HepG2 (cell line): Measurements from ENCODE around the gene PLXNA4. TPM values are rescaled to one million over a fixed set of nuclear protein-coding genes. Genes with fewer than 3 reads are reported as not detected.

Experiments
- ATAC-seq: fragments of 200-7000 bp; cut with Tn5 transposase; 3 replicates; pipeline ENCODE4 v1.9.1; 2020; ENCODE audit warnings: mild to moderate bottlenecking, moderate library complexity
- BruUV-seq: library from RNA; stranded (reverse); fragments of 400-500 nt; replicated peaks from 2 replicates; lab custom pipeline; 2021; lab: Mats Ljungman, UMichigan
- CTCF ChIA-PET: fragments of 300-600 bp; formaldehyde crosslinking; extraction: SDS; loops from one replicate; lab custom pipeline; 2021; ENCODE audit warnings: low total read pairs, inconsistent platforms, low intra/inter-chr PET ratio; lab: Yijun Ruan, JAX
- POLR2A ChIA-PET: fragments of 350-600 bp; sonication (Branson Sonifier 250); formaldehyde crosslinking; loops from one replicate; lab custom pipeline; 2020; ENCODE audit warnings: antibody characterized with exemption, inconsistent platforms; lab: Yijun Ruan, JAX
- DNase-seq: peaks from one replicate; pipeline ENCODE4 v3.0.0-alpha.2; 2015; ENCODE audit warnings: low spot score
- FAIRE-seq: peaks from 3 replicates; lab custom pipeline; 2011; peaks lifted over from hg19 to GRCh38; lab: Jason Lieb, UNC
- H2AFZ ChIP-seq: one replicate; pipeline ENCODE4 v1.6.1; 2011; ENCODE audit warnings: low read length, inconsistent platforms
- H3K27ac ChIP-seq: fragments of 300-600 bp; 3 replicates; pipeline ENCODE4 v1.8.0; 2011; ENCODE audit warnings: mixed run types, mild to moderate bottlenecking, mixed read lengths, low read length, inconsistent platforms; ENCODE audit not compliant: insufficient read depth; ENCODE audit errors: extremely low read length
- H3K27me3 ChIP-seq, 2 experiments: fragments of 200-600 bp in 1 of 2; 2 replicates in 1 of 2; 3 replicates in 1 of 2; pipeline versions ENCODE4 v1.6.0 to v1.8.0; 2011; ENCODE audit warnings: low read length in 2 of 2, mild to moderate bottlenecking in 2 of 2, moderate library complexity in 2 of 2, inconsistent platforms in 1 of 2; ENCODE audit not compliant: insufficient read depth in 2 of 2, control insufficient read depth in 1 of 2
- H3K36me3 ChIP-seq, 2 experiments: fragments of 200-600 bp in 1 of 2; replicated peaks in 1 of 2; 2 replicates in 1 of 2; 3 replicates in 1 of 2; pipeline versions ENCODE4 v1.5.1 to v1.8.0; 2011; ENCODE audit warnings: low read length in 2 of 2, inconsistent platforms in 1 of 2; ENCODE audit not compliant: insufficient read depth in 2 of 2, control insufficient read depth in 1 of 2
- H3K4me1 ChIP-seq: 2 replicates; pipeline ENCODE4 v1.5.1; 2012; ENCODE audit warnings: low read length, inconsistent platforms; ENCODE audit not compliant: insufficient read depth
- H3K4me2 ChIP-seq: 2 replicates; pipeline ENCODE4 v1.6.0; 2011; ENCODE audit warnings: low read depth, low read length, inconsistent platforms
- H3K4me3 ChIP-seq, 3 experiments: fragments of 200-600 bp in 1 of 3; sonication (generic), shearing (Covaris generic) in 1 of 3; replicated peaks in 1 of 3; 2 replicates each; pipeline ENCODE4 v1.5.1; 2011 to 2016; ENCODE audit warnings: low read length in 3 of 3, inconsistent platforms in 2 of 3, low read depth in 2 of 3, mild to moderate bottlenecking in 2 of 3, control low read depth in 1 of 3, mixed read lengths in 1 of 3; ENCODE audit not compliant: insufficient read depth in 1 of 3
- H3K79me2 ChIP-seq: one replicate; pipeline ENCODE4 v1.6.1; 2011; ENCODE audit warnings: low read length, inconsistent platforms; ENCODE audit not compliant: insufficient read depth
- H3K9ac ChIP-seq: 2 replicates; pipeline ENCODE4 v1.6.0; 2011; ENCODE audit warnings: mild to moderate bottlenecking, low read depth, low read length, inconsistent platforms; ENCODE audit not compliant: insufficient read depth
- H3K9me3 ChIP-seq: 2 replicates; pipeline ENCODE4 v1.5.1; 2012; ENCODE audit warnings: mild to moderate bottlenecking, low read length
- H4K20me1 ChIP-seq: 2 replicates; pipeline ENCODE4 v1.6.0; 2011; ENCODE audit warnings: inconsistent platforms, mild to moderate bottlenecking, low read length, moderate library complexity; ENCODE audit not compliant: insufficient read depth
- ATF7 ChIP-seq, 2 experiments: fragments of 450-650 bp in 1 of 2; sonication (generic) in 1 of 2; formaldehyde crosslinking in 1 of 2; IDR thresholded peaks; 2 replicates each; pipeline versions ENCODE4 v1.4.0 to v1.6.1; 2016 to 2020; ENCODE audit warnings: antibody characterized with exemption in 1 of 2, mild to moderate bottlenecking in 1 of 2, missing genetic modification reagents in 1 of 2
- FOSL2 ChIP-seq: sonication (generic); formaldehyde crosslinking; IDR thresholded peaks from 2 replicates; pipeline ENCODE4 v1.4.0; 2020; ENCODE audit warnings: missing genetic modification reagents
- GLI4 ChIP-seq: sonication (generic); formaldehyde crosslinking; IDR thresholded peaks from 2 replicates; pipeline ENCODE4 v1.5.1; 2020; ENCODE audit warnings: missing genetic modification reagents, mild to moderate bottlenecking, moderate library complexity, borderline replicate concordance
- HHEX ChIP-seq: IDR thresholded peaks from 2 replicates; pipeline ENCODE4 v1.6.1; 2016; ENCODE audit warnings: control low read depth
- MAZ ChIP-seq, 2 experiments: sonication (generic) in 1 of 2; formaldehyde crosslinking in 1 of 2; IDR thresholded peaks; 2 replicates each; pipeline versions ENCODE4 v1.5.0 to v1.6.1; 2012 to 2020; ENCODE audit warnings: low read depth in 2 of 2, mild to moderate bottlenecking in 2 of 2, borderline replicate concordance in 1 of 2, improper control_type of control experiment in 1 of 2, low read length in 1 of 2, missing genetic modification reagents in 1 of 2, moderate library complexity in 1 of 2
- PHF5A ChIP-seq: IDR thresholded peaks from one replicate; pipeline ENCODE4 v1.6.1; 2018; ENCODE audit warnings: low read depth, missing genetic modification reagents; ENCODE audit not compliant: unreplicated experiment
- TOE1 ChIP-seq: sonication (generic); formaldehyde crosslinking; IDR thresholded peaks from 2 replicates; pipeline ENCODE4 v1.4.0; 2020; ENCODE audit warnings: mild to moderate bottlenecking, missing genetic modification reagents
- ZNF317 ChIP-seq: sonication (generic); formaldehyde crosslinking; IDR thresholded peaks from 2 replicates; pipeline ENCODE4 v1.5.0; 2020; ENCODE audit warnings: mild to moderate bottlenecking, missing genetic modification reagents
- ZNF337 ChIP-seq: sonication (generic); formaldehyde crosslinking; IDR thresholded peaks from 2 replicates; pipeline ENCODE4 v1.5.1; 2020; ENCODE audit warnings: missing genetic modification reagents, low read depth, mild to moderate bottlenecking, borderline replicate concordance
- WGBS: methylation state at CpG from one replicate; pipeline ENCODE4 v1.1.6; 2017; ENCODE audit warnings: low lambda C conversion rate; 5-methylcytosine and 5-hydroxymethylcytosine counted together
- in situ Hi-C: cut with HindIII; loops from 2 replicates; pipeline ENCODE4 v1.10.0; 2017; ENCODE audit warnings: low pct_unique_long_range_greater_than_20kb; ENCODE audit not compliant: extremely low pct_ligation_motif_present
- intact Hi-C: fragments of 100-400 bp; cut with micrococcal nuclease; formaldehyde crosslinking; loops from one replicate; pipeline ENCODE4 v1.10.0; 2022; ENCODE audit not compliant: unreplicated experiment
- polyA plus RNA-seq, 8 experiments: library from polyadenylated mRNA; depleted of rRNA in 3 of 8; stranded (reverse) in 7 of 8; unstranded in 1 of 8; fragments of >200 nt; fragmentation: Illumina TruSeq in 4 of 8; extraction: Trizol in 4 of 8; gene quantifications; 2 replicates each; pipeline versions ENCODE4 v1.2.1 to v1.2.3, GENCODE V29; 2011 to 2016; ENCODE audit warnings: low read depth in 4 of 8, missing spikeins in 1 of 8, mixed read lengths in 1 of 8; ENCODE audit not compliant: insufficient read depth in 1 of 8
- total RNA-seq, 5 experiments: library from RNA; depleted of rRNA; stranded (reverse); fragments of >200 nt; fragmentation: Illumina TruSeq; extraction: Trizol; gene quantifications; 2 replicates each; pipeline ENCODE4 v1.2.3, GENCODE V29; 2016; ENCODE audit warnings: low read depth in 1 of 5
- TF ChIP-seq, protein P1 (sequence below): sonication (generic); formaldehyde crosslinking; IDR thresholded peaks from 2 replicates; pipeline ENCODE4 v1.9.0; 2021; ENCODE audit warnings: missing genetic modification reagents, borderline replicate concordance
- TF ChIP-seq, protein P2 (sequence below): sonication (generic); formaldehyde crosslinking; IDR thresholded peaks from 2 replicates; pipeline ENCODE4 v1.5.0; 2020; ENCODE audit warnings: mild to moderate bottlenecking, missing genetic modification reagents
- TF ChIP-seq, protein P3 (sequence below): sonication (generic); formaldehyde crosslinking; IDR thresholded peaks from 2 replicates; pipeline ENCODE4 v1.8.0; 2022; ENCODE audit warnings: mild to moderate bottlenecking, missing genetic modification reagents

Gene PLXNA4
- total and polyA plus RNA-seq, 2 of the 13 experiments (the other 11 are each of a cell fraction or from before 2014, with no cell fraction given), result 0.01 to 0.04 TPM

DNA sequence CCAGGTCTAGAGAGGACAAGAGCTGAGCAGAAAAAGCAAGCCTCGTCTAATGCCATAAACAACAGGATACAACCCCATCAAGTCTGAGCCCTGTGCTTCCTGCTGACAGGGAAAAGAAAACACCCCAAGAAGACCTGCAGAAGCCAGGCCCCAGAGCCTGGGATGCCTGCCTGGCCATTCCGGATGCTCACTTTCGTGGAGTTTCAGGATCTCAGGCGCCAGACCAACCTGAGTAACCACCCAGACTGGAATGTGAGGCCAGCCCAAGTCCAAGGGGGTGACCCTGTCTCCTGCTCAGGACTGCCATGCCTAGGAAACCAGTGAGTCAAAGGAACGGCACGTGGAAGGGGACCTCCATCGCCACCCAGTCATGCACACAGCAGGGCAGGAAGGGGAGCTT lies 74.3 kb downstream of the PLXNA4 start:
- H3K27me3 ChIP-seq, result peaks cover 0 to 17% of the 10 kb centered on the region in 2 experiments; a peak in 3 of 5 replicates
- no peak for TF ChIP-seq ATF7 (IDR thresholded peaks at IDR 0.05)
- TF ChIP-seq ATF7 (CRISPR knock-in tag; IDR thresholded peaks at IDR 0.05), result no peak
- no peak for TF ChIP-seq PHF5A
- no peak for TF ChIP-seq HHEX
- no peak for TF ChIP-seq MAZ (IDR thresholded peaks at IDR 0.05; ENCODE audit: borderline replicate concordance, low read depth, low read length)
- no peak for TF ChIP-seq MAZ (CRISPR knock-in tag; IDR thresholded peaks at IDR 0.05; ENCODE audit: low read depth)
- TF ChIP-seq, protein P1, sequence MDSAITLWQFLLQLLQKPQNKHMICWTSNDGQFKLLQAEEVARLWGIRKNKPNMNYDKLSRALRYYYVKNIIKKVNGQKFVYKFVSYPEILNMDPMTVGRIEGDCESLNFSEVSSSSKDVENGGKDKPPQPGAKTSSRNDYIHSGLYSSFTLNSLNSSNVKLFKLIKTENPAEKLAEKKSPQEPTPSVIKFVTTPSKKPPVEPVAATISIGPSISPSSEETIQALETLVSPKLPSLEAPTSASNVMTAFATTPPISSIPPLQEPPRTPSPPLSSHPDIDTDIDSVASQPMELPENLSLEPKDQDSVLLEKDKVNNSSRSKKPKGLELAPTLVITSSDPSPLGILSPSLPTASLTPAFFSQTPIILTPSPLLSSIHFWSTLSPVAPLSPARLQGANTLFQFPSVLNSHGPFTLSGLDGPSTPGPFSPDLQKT (CRISPR knock-in tag), result no peak
- TF ChIP-seq TOE1 (CRISPR knock-in tag), result no peak
- TF ChIP-seq, protein P2, sequence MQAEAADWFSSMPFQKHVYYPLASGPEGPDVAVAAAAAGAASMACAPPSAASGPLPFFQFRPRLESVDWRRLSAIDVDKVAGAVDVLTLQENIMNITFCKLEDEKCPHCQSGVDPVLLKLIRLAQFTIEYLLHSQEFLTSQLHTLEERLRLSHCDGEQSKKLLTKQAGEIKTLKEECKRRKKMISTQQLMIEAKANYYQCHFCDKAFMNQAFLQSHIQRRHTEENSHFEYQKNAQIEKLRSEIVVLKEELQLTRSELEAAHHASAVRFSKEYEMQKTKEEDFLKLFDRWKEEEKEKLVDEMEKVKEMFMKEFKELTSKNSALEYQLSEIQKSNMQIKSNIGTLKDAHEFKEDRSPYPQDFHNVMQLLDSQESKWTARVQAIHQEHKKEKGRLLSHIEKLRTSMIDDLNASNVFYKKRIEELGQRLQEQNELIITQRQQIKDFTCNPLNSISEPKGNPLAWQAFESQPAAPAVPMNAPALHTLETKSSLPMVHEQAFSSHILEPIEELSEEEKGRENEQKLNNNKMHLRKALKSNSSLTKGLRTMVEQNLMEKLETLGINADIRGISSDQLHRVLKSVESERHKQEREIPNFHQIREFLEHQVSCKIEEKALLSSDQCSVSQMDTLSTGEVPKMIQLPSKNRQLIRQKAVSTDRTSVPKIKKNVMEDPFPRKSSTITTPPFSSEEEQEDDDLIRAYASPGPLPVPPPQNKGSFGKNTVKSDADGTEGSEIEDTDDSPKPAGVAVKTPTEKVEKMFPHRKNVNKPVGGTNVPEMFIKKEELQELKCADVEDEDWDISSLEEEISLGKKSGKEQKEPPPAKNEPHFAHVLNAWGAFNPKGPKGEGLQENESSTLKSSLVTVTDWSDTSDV, result no peak
- TF ChIP-seq, protein P3, sequence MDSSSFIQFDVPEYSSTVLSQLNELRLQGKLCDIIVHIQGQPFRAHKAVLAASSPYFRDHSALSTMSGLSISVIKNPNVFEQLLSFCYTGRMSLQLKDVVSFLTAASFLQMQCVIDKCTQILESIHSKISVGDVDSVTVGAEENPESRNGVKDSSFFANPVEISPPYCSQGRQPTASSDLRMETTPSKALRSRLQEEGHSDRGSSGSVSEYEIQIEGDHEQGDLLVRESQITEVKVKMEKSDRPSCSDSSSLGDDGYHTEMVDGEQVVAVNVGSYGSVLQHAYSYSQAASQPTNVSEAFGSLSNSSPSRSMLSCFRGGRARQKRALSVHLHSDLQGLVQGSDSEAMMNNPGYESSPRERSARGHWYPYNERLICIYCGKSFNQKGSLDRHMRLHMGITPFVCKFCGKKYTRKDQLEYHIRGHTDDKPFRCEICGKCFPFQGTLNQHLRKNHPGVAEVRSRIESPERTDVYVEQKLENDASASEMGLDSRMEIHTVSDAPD (CRISPR knock-in tag), result no peak
- TF ChIP-seq FOSL2 (CRISPR knock-in tag), result no peak
- no peak for TF ChIP-seq ZNF337 (CRISPR knock-in tag)
- TF ChIP-seq GLI4, result no peak
- TF ChIP-seq ZNF317 (CRISPR knock-in tag), result no peak
- no peaks in the 10 kb centered on the region for H3K9me3 ChIP-seq
- H3K4me2 ChIP-seq, result no peak overlapping the region
- intact Hi-C loops, result no loop called here
- BruUV-seq, result no TSS peak
- no peaks in the 10 kb centered on the region for H4K20me1 ChIP-seq
- H3K4me1 ChIP-seq, result no peaks in the 10 kb centered on the region
- POLR2A ChIA-PET, result no interaction called here
- DNase-seq (no peak), FAIRE-seq (no peak), ATAC-seq (no peak)
- H2AFZ ChIP-seq, result no peak overlapping the region
- no peak overlapping the region for H3K4me3 ChIP-seq
- H3K9ac ChIP-seq, result no peak overlapping the region
- H3K27ac ChIP-seq, result no peak overlapping the region
- CTCF ChIA-PET, result no interaction called here
- H3K36me3 ChIP-seq, result no peaks in the 10 kb centered on the region
- in situ Hi-C loops, result no loop called here
- H3K79me2 ChIP-seq, result no peaks in the 10 kb centered on the region
- WGBS, result 8% methylated on average over 4 of the region's 7 CpGs
